Inflammatory macrophage treated with lipopolysaccharide for 4 hours (primary cell): Measurements from ENCODE around the gene VPS33A.
"Not testable (repeated sequence)": the region's sequence is repeated elsewhere in the genome, so short reads cannot be mapped to it uniquely, and the experiment has no call there.

Experiments
- DNase-seq: peaks from one replicate; pipeline ENCODE4 v3.0.0-alpha.2; 2020

VPS33A gene

DNA sequence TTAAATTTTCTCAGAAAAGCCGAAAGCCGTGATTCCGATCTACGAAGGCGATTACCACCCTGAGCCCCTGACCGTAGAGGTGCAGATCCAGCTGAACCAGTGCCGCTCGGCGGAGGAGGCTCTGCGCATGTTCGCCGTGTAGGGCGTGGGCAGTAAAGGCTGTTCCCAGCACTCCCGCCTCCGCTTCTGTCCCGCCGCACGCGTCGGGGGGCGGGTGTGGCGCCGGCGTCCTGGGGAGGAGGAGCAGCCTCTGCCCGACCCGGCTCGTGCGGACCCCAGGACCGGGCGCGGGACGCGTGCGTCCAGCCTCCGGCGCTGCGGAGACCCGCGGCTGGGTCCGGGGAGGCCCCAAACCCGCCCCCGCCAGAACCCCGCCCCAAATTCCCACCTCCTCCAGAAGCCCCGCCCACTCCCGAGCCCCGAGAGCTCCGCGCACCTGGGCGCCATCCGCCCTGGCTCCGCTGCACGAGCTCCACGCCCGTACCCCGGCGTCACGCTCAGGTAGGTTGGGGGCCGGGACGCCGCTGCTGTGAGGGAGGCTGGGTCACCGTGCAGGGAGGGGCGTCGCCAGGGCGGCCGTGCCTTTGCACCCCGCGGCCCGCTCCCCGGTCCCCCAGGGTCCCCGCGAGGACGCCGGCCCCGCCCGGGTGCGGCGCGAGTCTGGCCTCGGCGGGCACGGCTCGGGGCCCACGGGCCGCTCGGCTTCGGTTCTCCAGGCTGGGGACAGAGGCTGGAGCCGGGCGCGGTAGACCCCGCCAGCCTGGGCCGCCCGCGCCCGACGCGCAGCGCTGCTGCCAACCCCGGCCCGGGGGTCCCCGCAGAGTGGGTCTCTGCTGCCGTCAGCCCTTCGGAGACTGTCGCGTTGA, 62.8 kb downstream of the VPS33A start, which contains the start of gene B3GNT4:
Gene B3GNT4 (plus strand): TSS at position 409 of the 866 bp plus-strand sequence. CDS start 910 bp downstream, outside the sequence.
- DNase-seq = peak; percentile 35

DNA sequence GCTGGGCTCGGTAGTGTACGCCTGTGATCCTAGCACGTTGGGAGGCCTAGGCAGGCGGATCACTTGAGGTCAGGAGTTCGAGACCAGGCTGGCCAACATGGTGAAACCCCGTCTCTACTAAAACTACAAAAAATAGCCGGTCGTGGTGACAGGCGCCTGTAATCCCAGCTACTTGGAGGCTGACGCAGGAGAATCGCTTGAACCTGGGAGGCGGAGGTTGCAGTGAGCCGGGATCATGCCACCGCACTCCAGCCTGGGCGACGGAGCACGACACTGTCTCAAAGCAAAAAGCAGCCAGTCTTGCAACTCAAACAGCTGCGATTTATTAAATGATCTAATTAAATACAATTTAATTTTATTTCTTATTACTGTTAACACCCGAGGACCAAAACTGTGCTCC, 63.5 kb downstream of the VPS33A start:
- DNase-seq = not testable (repeated sequence)

DNA sequence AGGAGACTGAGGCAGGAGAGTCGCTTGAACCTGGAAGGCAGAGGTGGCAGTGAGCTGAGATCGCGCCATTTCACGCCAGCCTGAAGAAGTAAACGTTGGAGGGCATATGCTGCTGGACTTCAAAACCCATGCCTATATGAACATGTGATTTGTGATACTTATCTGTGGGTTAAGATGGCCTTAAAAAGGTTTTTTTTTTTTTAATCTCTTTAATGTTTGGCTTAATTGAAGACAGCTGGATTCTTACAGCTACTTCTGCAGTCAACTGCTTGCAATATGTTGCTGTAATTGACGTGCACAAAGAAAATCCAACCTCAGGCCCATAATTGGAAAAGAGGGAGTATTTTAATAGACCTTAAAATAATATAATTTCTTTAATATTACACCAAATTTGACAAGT, 64.3 kb downstream of the VPS33A start:
- no peak for DNase-seq

DNA sequence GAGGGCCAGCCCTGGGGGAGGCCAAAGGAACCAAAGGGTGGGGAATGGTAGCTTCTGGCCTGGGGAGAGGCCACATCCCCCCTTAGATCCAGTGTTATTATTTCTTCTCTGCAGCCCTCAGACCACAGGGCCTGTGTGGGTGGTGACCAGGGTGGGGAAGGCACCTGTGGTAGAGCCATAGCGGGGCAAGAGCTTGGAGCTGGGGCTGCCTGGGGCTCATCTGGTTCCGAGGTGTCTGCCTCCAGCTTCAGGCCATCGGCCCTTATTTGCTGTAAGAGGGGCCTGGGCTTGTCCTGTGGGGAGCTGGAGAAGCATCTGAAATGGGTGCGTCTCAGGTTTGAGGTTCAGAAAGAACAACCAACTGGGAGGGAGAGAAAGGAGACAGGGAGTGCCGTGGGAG, 64.9 kb downstream of the VPS33A start:
- DNase-seq = no peak

DNA sequence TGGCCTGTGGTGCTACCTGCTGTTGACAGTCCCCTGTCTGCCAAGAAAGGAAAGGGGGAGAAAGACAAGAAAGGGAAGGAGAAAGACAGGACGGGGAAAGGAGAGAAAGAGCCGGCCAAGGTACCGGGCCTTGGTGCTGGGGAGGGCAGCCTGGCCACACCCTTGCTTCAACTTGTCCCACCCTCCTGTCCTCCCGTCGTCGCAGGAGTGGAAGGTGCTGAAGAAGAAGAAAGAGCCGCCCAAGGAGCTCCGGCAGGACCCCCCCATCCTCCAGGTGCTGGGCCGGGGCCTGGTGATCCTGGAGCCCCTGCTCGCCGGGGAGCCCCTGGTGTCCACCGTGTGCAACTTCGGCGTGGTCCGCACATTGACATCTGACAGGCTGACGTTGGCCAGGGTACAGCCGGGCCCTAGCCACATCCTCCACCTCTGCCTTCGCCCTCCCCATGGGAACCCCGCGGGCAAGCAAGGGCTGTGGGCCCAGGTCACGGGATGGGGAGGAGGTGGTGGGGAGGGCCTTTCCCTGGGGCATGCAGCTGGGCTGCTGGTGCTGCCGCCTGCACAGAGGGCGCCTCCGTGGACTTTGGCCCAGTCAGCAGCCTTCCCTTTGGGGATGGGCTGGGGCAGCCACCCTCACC, 65.6 kb downstream of the VPS33A start:
- no peak for DNase-seq

DNA sequence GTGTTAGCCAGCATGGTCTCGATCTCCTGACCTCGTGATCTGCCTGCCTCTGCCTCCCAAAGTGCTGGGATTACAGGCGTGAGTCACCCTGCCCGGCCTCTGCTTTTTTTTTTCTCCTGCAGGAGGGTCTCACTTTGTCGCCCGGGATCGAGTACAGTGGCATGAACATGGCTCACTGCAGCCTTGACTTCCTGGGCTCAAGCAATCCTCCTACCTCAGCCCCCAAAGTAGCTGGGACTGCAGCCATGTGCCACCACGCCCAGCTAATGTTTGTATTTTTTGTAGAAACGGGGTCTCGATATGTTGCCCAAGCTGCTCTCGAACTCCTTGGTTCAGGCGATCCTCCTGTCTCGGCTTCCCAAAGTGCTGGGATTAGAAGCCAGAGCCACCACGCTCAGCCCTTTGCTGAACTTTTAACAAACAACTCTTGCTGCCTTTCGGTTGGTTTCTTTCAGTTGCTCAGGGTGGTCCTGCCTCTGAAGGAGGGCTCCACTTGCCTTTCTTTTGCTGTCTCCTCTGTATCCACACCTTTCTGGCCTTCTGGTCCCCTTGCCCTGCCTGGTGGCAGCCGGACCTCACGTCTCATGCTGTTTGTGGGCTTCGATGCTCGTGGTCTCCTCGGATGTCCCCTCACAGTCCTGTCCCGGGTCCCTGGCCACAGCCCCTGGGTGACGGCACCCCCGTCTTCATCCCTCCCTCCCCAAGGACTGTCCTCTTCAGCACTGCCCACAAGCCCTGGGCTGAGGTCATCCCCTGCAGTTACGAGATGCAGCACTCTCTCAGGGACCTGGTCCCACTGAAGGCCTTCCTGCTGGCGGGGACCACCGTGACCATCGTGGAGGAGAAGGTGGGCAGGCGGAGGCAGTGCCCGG, 66.6 kb downstream of the VPS33A start:
- no peak for DNase-seq

DNA sequence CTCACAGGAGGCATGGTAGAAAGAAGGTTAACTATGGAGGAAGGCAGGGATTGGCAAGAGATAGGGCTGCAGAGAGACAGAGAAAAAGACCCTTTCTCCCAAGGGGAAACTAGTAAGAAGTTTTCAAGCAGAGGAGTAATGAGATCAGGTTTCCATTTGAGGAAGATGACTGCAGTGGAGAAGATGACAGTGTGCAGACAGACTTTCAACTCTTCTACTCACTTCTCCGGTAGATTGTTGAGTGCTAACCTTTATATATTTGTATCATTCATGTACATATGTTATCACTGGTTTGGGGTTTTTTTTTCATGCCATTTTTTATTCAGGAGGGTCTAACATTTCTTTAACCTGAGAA, 68.7 kb downstream of the VPS33A start:
- peak; percentile 38 for DNase-seq

DNA sequence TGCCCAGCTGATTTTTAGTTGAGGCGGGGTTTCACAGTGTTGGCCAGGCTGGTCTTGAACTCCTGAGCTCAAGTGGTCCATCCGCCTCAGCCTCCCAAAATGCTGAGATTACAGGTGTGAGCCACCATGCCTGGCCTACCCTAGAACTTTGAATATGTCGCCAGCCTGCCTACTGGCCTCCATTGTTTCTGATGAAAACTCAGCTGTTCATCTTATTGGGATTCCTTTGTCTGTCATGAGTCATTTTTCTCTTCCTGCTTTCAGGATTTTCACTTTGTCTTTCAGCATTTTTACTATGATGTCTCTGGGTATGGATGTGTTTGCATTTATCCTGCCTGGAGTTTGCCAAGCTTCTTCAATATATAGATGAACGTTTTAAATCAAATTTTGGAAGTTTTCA, 70.9 kb downstream of the VPS33A start:
- no peak for DNase-seq

DNA sequence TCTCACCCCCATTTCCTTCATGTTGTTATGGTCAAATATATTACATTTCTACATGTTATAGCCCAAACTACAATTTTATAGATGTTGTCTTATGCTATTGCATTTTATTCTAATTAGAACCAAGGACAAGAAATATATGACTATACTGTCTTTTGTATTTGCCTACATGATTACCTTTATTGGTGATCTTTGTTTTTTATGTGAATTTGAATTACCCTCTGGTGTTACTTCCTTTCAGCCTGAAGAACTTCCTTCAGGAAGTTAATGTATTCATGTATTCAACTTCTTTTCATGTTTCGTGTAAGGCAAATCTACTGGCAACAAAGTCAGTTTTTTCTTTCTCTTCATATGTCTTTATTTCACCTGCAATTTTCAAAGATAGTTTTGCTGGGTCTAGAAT, 71.5 kb downstream of the VPS33A start:
- DNase-seq = no peak

DNA sequence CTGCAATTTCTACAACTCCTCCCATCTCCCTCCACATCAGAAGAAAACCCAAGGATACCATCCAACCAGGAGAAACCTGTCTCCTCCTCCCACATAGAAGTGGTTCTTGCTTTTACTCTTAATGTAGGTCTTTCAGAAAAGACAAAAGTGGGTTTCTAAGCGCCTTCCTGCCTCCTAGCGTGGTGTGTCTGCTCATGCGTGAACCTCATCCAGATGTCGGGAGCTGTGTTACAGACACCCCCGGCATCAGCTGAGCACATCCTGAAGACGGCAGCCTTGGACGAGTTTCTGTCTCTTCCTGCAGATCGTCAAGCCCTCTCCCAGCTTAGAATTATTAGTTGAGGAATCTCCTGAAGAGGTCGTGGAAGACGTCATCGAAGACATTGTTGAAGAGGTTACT, 73.9 kb downstream of the VPS33A start:
- DNase-seq = no peak

DNA sequence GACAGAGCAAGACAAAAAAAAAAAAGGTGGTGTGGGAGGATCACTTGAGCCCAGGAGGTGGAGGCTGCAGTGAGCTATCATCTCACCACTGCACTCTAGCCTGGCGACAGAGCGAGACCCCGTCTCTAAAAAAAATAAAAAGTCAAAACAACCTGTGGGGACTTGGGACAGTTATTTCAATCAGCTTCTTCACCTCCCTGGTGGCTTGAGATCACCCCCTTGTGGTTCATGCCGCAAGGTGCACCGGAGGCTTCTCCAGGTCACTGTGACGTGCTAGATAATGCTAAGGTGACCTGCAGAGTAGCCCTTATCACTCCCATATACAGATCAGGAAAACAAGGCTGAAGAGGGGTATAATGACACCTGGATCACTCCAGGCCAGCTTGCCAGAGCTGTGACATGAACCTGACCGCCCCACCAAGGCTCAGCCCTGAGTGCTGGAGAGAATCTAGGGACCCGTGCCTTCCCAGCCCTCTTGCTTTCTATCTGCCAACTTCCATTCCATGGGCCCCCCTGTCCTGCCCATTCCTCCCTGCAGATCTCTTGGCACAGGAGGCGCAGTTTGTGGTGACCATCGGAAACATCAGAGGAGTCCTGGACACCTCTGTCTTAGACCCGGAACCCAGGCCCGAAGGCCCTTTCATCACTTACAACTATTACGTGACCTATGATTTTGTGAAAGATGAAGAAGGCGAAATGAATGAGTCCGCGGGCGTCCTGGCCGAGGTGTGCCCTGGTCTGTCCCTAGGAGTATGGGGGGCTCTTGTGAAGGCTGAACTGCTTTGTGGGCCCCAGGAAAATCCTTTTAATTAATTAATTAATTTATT, 75.2 kb downstream of the VPS33A start:
- peak; percentile 43 for DNase-seq

DNA sequence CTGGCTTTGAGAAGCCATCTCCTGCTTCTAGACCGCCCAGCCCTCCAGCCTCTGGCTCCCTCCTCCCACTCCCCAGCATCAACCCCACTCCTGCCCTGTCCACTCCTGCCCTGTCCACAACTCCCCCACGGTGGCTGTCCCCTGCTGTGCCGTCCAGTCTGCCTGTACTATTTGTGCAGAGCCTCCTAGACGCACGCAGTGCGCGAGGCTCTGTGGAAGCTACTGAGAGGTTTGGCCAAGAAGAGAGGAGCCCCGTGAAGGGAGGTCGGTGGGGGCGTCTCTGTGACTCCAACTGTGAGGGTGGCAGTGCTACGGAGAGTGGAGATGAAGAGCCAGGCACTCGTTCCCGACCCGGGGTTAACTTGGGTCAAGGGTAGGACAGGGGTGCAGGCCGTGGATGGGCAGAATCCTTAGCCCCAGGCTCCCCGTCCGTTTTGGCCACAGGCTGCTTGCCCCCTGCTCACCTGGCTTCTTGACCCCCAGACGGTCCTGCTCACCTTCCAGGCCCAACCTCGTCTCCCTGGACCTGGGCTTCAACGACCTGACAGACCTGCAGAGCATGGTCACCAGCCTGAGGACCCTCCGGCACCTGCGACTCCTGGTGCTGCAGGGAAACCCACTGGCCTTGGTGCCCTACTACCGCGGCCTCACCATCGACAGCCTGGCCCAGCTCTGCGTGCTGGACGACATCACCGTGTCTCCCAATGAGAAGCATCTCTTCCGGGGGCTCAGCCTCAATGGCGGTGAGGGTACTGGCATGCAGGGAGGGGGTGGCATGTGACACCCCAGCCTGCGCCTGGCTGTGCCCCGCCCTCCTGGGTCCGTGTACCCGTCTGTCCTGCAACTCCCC, 76.4 kb downstream of the VPS33A start:
- DNase-seq = no peak

DNA sequence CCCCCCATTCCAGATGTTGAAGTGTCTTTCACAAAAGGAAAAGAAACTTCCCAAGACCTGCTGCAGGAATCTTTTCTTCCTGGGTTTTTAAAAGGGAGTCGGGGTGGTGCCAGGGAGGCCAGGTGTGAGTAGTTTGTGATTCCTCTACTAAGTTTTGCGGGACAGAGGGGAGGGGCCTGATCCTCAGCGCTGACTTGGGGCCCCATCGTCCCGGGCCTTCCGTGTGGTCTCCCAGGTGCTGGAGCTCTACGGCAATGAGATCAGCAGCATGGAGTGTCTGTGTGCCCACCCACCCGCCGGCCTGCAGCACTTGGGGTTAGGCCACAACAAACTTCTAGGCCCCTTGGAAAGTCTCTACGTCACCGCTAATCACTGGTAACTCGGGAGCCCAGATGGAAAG, 78.8 kb downstream of the VPS33A start:
- DNase-seq = no peak

DNA sequence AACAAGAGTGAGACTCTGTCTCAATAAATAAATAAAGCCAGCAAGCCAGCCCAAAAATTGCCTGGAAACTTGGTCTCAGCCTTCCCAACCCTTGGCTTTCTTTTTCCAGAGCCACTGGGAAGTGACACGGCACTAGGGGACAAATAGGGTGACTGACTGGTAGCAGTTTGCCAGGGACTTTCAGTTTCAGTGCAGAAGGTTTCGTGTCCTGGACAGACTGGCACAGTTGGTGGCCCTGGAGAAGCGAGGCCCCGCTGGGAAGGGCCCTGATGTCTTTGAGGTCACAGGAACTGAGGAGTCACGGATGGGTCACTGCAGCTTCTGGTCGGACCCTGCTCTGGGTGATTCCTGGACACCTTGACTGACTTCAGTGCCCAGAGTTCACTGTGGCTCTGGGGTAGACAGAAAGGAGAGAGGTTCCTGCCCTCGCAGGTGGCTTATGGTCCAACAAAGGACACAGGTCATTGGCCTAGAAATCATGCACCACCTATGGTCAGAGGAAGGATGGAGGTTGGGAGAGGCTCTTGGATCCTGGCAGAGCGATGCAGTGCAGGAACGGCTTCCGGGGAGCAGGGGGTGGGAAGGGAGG, 80.7 kb downstream of the VPS33A start:
- DNase-seq = peak; percentile 16

DNA sequence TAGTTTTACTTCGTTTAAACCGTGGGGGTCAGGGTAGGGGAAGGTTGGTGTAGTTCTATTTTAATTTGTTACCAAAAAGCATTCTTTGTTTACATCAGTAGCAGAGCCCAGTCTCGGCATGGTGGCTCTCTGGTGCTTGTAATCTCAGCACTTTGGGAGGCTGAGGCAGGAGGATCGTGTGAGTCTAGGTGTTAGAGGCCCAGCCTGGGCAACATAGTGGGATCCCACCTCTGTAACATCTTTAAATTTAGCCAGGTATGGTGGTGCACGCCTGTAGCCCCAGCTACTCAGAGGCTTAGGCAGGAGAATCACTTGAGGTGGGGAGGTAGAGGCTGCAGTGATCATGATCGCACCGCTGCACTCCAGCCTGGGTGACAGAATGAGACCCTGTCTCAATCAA, 81.2 kb downstream of the VPS33A start:
- DNase-seq = no peak

DNA sequence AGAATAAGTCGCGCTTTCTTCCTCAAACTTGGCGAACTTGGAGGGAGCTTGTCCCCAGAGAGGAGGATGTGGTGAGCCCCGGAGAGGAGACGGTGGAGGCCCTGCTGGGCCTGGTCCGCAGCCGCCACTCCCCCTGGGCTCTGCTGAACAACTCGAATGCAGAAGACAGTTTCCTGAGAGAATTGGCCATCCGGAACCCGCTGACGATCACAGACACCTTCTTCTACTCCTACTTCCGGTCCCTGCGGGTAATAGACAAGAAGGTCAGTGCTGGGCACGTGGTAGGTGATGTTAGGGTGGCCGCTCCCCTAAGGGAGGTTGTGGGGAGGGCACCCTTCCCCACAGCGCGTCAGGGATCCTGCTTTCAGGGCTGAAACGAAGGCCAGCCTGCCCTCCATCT, 81.8 kb downstream of the VPS33A start:
- no peak for DNase-seq

DNA sequence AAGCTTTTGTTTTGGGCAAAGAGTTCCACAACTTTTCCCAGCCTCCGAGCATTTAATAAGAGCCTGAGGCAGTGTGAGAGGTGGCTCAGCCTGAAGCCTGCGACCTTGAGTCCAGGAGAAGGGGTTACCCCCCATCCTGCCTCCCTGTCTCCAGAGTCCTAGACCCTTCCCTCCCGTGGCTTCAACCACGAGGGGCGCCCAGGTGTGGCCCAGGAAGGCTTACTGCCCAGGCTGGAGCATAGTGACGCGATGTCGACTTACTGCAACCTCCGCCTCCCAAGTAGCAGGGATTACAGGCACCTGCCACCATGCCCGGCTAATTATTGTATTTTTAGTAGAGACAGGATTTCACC, 82.7 kb downstream of the VPS33A start:
- no peak for DNase-seq

DNA sequence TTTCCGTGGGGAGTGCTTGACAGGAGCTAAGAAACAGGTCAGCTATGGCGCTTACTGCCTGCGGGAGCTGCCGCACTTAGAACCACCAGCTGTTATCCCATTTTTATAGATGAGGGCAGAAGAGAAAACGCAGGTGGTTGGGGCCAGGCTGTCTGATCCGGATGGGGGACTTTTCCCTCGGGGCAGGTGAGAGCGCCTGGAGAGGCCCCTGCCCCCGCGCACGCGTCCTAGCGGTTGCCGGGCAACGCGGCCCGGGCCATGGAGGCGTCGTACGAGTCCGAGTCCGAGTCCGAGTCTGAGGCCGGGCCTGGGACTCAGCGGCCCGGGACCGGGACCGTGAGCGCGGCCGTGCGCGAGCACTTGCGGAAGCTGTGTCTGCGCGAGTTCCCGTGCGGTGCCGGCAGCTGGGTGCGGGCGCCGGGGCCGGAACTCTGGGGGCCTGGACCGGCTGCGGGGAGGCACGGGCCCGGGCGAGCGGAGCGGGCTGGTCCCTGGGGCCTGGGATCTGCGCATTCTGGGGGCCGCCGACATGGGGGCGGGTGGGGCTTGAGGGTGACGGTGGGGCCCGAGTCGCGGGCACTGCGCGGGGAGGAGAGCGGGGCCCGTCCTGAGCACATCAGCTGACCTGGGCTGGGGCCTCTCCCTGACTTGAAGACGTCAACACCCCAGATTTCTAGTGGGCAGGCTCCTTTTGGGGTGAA, 83.3 kb downstream of the VPS33A start, which contains the start of gene LRRC43:
Gene LRRC43 (plus strand): TSS at position 237 of the 701 bp plus-strand sequence. CDS start 22 bp downstream, at position 259.
- peak; percentile 37 for DNase-seq
